ENCODE data around the gene NID1. TPM values are rescaled to one million over a fixed set of nuclear protein-coding genes. Genes with fewer than 3 reads are reported as not detected.
A peak's percentile ranks its signal among the peaks of the same experiment; 100 is the strongest.

The NID1 gene
- total and polyA plus RNA-seq, 2 of the 4 experiments (the other 2 are of a cell fraction): 21.9 to 83.3 TPM

DNA sequence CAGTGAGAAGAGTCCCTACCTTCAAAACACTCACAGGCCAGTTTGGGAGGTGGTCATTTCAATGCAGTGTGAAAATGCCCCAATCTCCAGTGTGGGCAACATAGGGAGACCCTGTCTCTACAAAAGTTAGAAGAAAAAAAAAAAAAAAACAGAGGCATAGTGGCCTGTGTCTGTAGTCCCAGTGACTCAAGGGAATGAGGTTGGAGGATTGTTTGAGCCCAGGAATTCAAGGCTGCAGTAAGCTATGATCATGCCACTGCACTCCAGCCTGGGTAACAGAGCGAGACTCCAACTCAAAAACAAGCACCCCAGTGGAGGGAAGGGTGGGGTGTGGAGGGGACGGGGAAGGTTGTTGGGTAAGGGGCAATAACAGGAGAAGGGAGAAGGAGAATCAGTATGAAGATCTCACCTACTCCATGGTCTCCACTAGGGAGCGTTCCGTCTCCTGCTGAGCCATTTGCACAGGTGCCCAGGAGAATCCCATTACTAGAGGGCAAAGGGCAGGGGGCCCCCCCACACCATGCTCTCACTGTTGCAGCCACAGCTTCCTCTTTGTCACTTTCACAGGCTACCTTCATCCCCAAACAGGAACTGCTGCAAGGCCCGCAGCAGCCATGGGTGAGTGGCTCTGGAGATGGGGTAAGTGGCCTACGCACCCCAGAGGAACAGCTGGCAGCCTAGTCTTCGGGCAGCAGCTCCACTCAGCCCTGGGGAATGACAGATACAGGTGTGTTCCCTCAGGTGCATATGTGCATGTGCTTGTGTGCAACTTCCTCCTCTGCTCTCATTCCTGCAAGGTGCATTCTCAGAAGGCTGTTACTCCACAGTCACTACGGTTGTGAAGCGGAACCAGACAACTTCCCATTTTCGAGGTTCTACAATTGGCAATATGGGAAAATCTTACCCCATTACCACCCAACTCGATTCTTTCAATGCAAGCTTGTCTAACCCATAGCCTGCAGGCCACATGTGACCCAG, 110.3 kb downstream of the NID1 start:
- POLR2A ChIA-PET (ENCODE audit: unreplicated experiment): no interaction called here
- Histone ChIP-seq H4K8ac (ENCODE audit: low read depth in 2 of 2, low read length in 2 of 2) (peak overlapping the region in 1 of 2 experiments; percentile 26; a peak in 1 of 4 replicates), H4K20me1 (ENCODE audit: insufficient read depth, low read length) (peaks cover 2% of the 10 kb centered on the region; the same call in 1 of the 2 replicates), H3K79me1 (ENCODE audit: low read depth in 1 of 2, low read length in 2 of 2) (no peaks in the 10 kb centered on the region), H3K4me3 (ENCODE audit: insufficient read depth, low read depth, low read length) (no peak overlapping the region), H3K9me3 (ENCODE audit: control insufficient read depth, insufficient read depth, low read length) (peaks cover 15% of the 10 kb centered on the region), H3K27ac (ENCODE audit: insufficient read depth, low read length) (no peak overlapping the region), H2BK5ac (ENCODE audit: low read depth, low read length, poor library complexity, severe bottlenecking) (peak overlapping the region; percentile 70), H2AK5ac (ENCODE audit: low read depth, low read length) (peak overlapping the region; percentile 23; the same call in 1 of the 2 replicates), H3K4me2 (ENCODE audit: low read depth, low read length) (no peak overlapping the region; the same call in 1 of the 2 replicates), H3K36me3 (ENCODE audit: control insufficient read depth, insufficient read depth, low read length) (no peaks in the 10 kb centered on the region), H4K5ac (ENCODE audit: low read depth, low read length) (no peak overlapping the region), H3K23ac (ENCODE audit: low read depth, low read length) (peak overlapping the region; percentile 25; the same call in 1 of the 2 replicates), H3K56ac (ENCODE audit: extremely low read depth, insufficient read depth, low read length) (no peak overlapping the region), H3K27me3 (ENCODE audit: control insufficient read depth, insufficient read depth, low read length) (peaks cover 1% of the 10 kb centered on the region; the same call in 1 of the 2 replicates), H2BK20ac (ENCODE audit: low read depth, low read length) (peak overlapping the region; percentile 19; the same call in 1 of the 2 replicates), H3K9me1 (ENCODE audit: insufficient read depth, low read length) (peaks cover 12% of the 10 kb centered on the region), H4K91ac (ENCODE audit: insufficient read depth, low read depth, low read length) (peak overlapping the region; percentile 52), H3K18ac (ENCODE audit: low read depth, low read length) (peak overlapping the region; percentile 10; the same call in 1 of the 2 replicates), H3K4ac (ENCODE audit: low read depth, low read length) (peak overlapping the region; percentile 51), H3K14ac (replicated peaks; ENCODE audit: low read depth, low read length) (peak overlapping the region; percentile 48; the same call in 1 of the 2 replicates), H3K4me1 (ENCODE audit: control insufficient read depth, insufficient read depth, low read length) (peaks cover 12% of the 10 kb centered on the region), H2AK9ac (replicated peaks; ENCODE audit: low read depth, low read length, poor library complexity) (peak overlapping the region; percentile 61), H2AFZ (replicated peaks; ENCODE audit: low read length, poor library complexity) (peak overlapping the region; percentile 35), H3K9ac (ENCODE audit: low read depth, low read length) (no peak overlapping the region), H2BK15ac (ENCODE audit: low read depth, low read length) (peak overlapping the region; percentile 36; the same call in 1 of the 3 replicates), H2BK120ac (ENCODE audit: low read depth, low read length) (peak overlapping the region; percentile 52)
- WGBS, 2 experiments (ENCODE audit: extremely low coverage in 2 of 2, insufficient read length in 1 of 2): no CpG with 5 or more reads among the region's 11 CpGs
- BruUV-seq (replicated peaks): no TSS peak
- CTCF ChIA-PET: no interaction called here
- DNase-seq (peak; percentile 34), ATAC-seq (ENCODE audit: low read depth) (peak; percentile 38; the same call in 1 of the 2 replicates)
- intact Hi-C loops (cut with micrococcal nuclease) (no loop called here), in situ Hi-C loops (cut with MboI; ENCODE audit: low sequenced_read_pairs) (no loop called here), dilution Hi-C loops (cut with HindIII; ENCODE audit: low sequenced_read_pairs, unreplicated experiment) (no loop called here)
- TF ChIP-seq CHD1 (IDR thresholded peaks at IDR 0.05; ENCODE audit: low read depth, low read length) (no peak), NFE2L2 (IDR thresholded peaks at IDR 0.05; ENCODE audit: low read depth, low read length) (no peak), POLR2A (IDR thresholded peaks at IDR 0.05; ENCODE audit: low read depth, low read length) (no peak), MXI1 (IDR thresholded peaks at IDR 0.05; ENCODE audit: borderline replicate concordance, low read depth, low read length) (no peak), RFX5 (IDR thresholded peaks at IDR 0.05; ENCODE audit: low read depth, low read length) (no peak), RAD21 (IDR thresholded peaks at IDR 0.05; ENCODE audit: low read length) (no peak), RCOR1 (IDR thresholded peaks at IDR 0.05; ENCODE audit: insufficient replicate concordance, low read length) (no peak), FOS (IDR thresholded peaks at IDR 0.05; ENCODE audit: low read depth, low read length) (no peak), SMC3 (IDR thresholded peaks at IDR 0.05; ENCODE audit: low read depth, low read length) (no peak), CEBPB (IDR thresholded peaks at IDR 0.05; ENCODE audit: low read depth, low read length) (no peak)
- TF ChIP-seq, protein P1, sequence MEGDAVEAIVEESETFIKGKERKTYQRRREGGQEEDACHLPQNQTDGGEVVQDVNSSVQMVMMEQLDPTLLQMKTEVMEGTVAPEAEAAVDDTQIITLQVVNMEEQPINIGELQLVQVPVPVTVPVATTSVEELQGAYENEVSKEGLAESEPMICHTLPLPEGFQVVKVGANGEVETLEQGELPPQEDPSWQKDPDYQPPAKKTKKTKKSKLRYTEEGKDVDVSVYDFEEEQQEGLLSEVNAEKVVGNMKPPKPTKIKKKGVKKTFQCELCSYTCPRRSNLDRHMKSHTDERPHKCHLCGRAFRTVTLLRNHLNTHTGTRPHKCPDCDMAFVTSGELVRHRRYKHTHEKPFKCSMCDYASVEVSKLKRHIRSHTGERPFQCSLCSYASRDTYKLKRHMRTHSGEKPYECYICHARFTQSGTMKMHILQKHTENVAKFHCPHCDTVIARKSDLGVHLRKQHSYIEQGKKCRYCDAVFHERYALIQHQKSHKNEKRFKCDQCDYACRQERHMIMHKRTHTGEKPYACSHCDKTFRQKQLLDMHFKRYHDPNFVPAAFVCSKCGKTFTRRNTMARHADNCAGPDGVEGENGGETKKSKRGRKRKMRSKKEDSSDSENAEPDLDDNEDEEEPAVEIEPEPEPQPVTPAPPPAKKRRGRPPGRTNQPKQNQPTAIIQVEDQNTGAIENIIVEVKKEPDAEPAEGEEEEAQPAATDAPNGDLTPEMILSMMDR (conservative IDR thresholded peaks at IDR 0.05; ENCODE audit: low read depth, low read length): no peak
- TF ChIP-seq, protein P2, sequence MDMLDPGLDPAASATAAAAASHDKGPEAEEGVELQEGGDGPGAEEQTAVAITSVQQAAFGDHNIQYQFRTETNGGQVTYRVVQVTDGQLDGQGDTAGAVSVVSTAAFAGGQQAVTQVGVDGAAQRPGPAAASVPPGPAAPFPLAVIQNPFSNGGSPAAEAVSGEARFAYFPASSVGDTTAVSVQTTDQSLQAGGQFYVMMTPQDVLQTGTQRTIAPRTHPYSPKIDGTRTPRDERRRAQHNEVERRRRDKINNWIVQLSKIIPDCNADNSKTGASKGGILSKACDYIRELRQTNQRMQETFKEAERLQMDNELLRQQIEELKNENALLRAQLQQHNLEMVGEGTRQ (IDR thresholded peaks at IDR 0.05; ENCODE audit: low read depth, low read length): no peak
- TF ChIP-seq, protein P3, sequence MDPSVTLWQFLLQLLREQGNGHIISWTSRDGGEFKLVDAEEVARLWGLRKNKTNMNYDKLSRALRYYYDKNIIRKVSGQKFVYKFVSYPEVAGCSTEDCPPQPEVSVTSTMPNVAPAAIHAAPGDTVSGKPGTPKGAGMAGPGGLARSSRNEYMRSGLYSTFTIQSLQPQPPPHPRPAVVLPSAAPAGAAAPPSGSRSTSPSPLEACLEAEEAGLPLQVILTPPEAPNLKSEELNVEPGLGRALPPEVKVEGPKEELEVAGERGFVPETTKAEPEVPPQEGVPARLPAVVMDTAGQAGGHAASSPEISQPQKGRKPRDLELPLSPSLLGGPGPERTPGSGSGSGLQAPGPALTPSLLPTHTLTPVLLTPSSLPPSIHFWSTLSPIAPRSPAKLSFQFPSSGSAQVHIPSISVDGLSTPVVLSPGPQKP (IDR thresholded peaks at IDR 0.05; ENCODE audit: borderline replicate concordance, low read depth, low read length): no peak
